GM12878 (cell line): ENCODE results near the gene SCTR. TPM values are rescaled to one million over a fixed set of nuclear protein-coding genes. Genes with fewer than 3 reads are reported as not detected.

Experiments used
- ATAC-seq: fragments of 200-7000 bp; cut with Tn5 transposase; 3 replicates; pipeline ENCODE4 v1.9.1; 2020; ENCODE audit warnings: mild to moderate bottlenecking, moderate library complexity
- BruUV-seq: library from RNA; stranded (reverse); fragments of 400-500 nt; replicated peaks from 2 replicates; lab custom pipeline; 2021; lab: Mats Ljungman, UMichigan
- CTCF ChIA-PET: fragments of 300-600 bp; sonication (Branson Sonifier 250); formaldehyde crosslinking; extraction: SDS; loops from one replicate; lab custom pipeline; 2021; ENCODE audit warnings: inconsistent platforms; lab: Yijun Ruan, JAX
- POLR2A ChIA-PET: fragments of 350-600 bp; formaldehyde crosslinking; extraction: SDS; loops from one replicate; lab custom pipeline; 2021; ENCODE audit warnings: inconsistent platforms; lab: Charles Lee
- RAD21 ChIA-PET: fragments of 300-600 bp; sonication (Branson Sonifier 250); formaldehyde crosslinking; loops from one replicate; lab custom pipeline; 2023; ENCODE audit warnings: antibody characterized with exemption; ENCODE audit not compliant: unreplicated experiment; lab: Charles Lee
- SMC1A ChIA-PET: fragments of 300-600 bp; sonication (Branson Sonifier 250); formaldehyde crosslinking; loops from one replicate; lab custom pipeline; 2023; ENCODE audit not compliant: unreplicated experiment, uncharacterized antibody; lab: Charles Lee
- DNase-seq: peaks from one replicate; pipeline ENCODE4 v3.0.0-alpha.2; 2011; ENCODE audit warnings: low read depth, low spot score
- FAIRE-seq: peaks from 3 replicates; lab custom pipeline; 2011; peaks lifted over from hg19 to GRCh38; lab: Jason Lieb, UNC
- H2AFZ ChIP-seq: 2 replicates; pipeline ENCODE4 v1.6.0; 2011; ENCODE audit warnings: low read depth, low read length, control low read depth; ENCODE audit not compliant: control insufficient read depth
- H3K27ac ChIP-seq: 2 replicates; pipeline ENCODE4 v1.5.1; 2011; ENCODE audit warnings: control low read depth; ENCODE audit not compliant: control insufficient read depth, insufficient read depth
- H3K27me3 ChIP-seq, 2 experiments: replicated peaks in 1 of 2; 2 replicates each; pipeline versions ENCODE4 v1.6.0 to v1.6.1; 2011; ENCODE audit warnings: low read length in 1 of 2; ENCODE audit not compliant: control insufficient read depth in 2 of 2, insufficient read depth in 2 of 2
- H3K36me3 ChIP-seq, 2 experiments: 2 replicates each; pipeline ENCODE4 v1.5.1; 2011; ENCODE audit warnings: low read length in 1 of 2; ENCODE audit not compliant: control insufficient read depth in 2 of 2, insufficient read depth in 2 of 2
- H3K4me1 ChIP-seq: 2 replicates; pipeline ENCODE4 v1.6.1; 2011; ENCODE audit warnings: mild to moderate bottlenecking, low read length, moderate library complexity, mixed read lengths; ENCODE audit not compliant: control insufficient read depth, insufficient read depth
- H3K4me2 ChIP-seq: 2 replicates; pipeline ENCODE4 v1.6.0; 2011; ENCODE audit warnings: control low read depth; ENCODE audit not compliant: control insufficient read depth, insufficient read depth
- H3K4me3 ChIP-seq: fragments of 200-600 bp; sonication (generic); 2 replicates; pipeline ENCODE4 v1.5.1; 2016
- H3K79me2 ChIP-seq: 2 replicates; pipeline ENCODE4 v1.6.0; 2011; ENCODE audit warnings: low read length; ENCODE audit not compliant: control insufficient read depth, insufficient read depth
- H3K9ac ChIP-seq: 2 replicates; pipeline ENCODE4 v1.8.0; 2011; ENCODE audit warnings: low read length, control low read depth, mixed read lengths; ENCODE audit not compliant: control insufficient read depth, insufficient read depth
- H3K9me3 ChIP-seq: replicated peaks from 3 replicates; pipeline ENCODE4 v1.5.1; 2011; ENCODE audit warnings: mild to moderate bottlenecking, low read length; ENCODE audit not compliant: control insufficient read depth, insufficient read depth
- H4K20me1 ChIP-seq: 2 replicates; pipeline ENCODE4 v1.6.0; 2011; ENCODE audit not compliant: control insufficient read depth, insufficient read depth
- BACH1 ChIP-seq: fragments of 450-650 bp; IDR thresholded peaks from 2 replicates; pipeline ENCODE4 v1.6.1; 2017; ENCODE audit warnings: mild to moderate bottlenecking, borderline replicate concordance
- CBFB ChIP-seq: IDR thresholded peaks from 2 replicates; pipeline ENCODE4 v1.6.1; 2016; ENCODE audit warnings: antibody characterized with exemption, low read depth
- EZH2 ChIP-seq: IDR thresholded peaks from 2 replicates; pipeline ENCODE4 v1.6.1; 2012; ENCODE audit warnings: low read depth, mild to moderate bottlenecking, control low read depth, inconsistent platforms, low read length, borderline replicate concordance; ENCODE audit not compliant: control insufficient read depth
- HDAC2 ChIP-seq: fragments of 200-600 bp; sonication (generic); IDR thresholded peaks from 2 replicates; pipeline ENCODE4 v1.6.1; 2017
- JUND ChIP-seq: IDR thresholded peaks from 2 replicates; pipeline ENCODE4 v1.6.1; 2012; ENCODE audit warnings: low read depth, mild to moderate bottlenecking, low read length, improper control_type of control experiment, moderate library complexity
- KDM1A ChIP-seq: fragments of 200-600 bp; sonication (generic); IDR thresholded peaks from 2 replicates; pipeline ENCODE4 v1.6.1; 2016; ENCODE audit warnings: borderline replicate concordance
- NFXL1 ChIP-seq: fragments of 450-650 bp; IDR thresholded peaks from 2 replicates; pipeline ENCODE4 v1.6.1; 2017; ENCODE audit warnings: antibody characterized with exemption, mild to moderate bottlenecking, borderline replicate concordance
- RBBP5 ChIP-seq: fragments of 200-600 bp; sonication (generic); conservative IDR thresholded peaks from 2 replicates; pipeline ENCODE4 v1.6.1; 2016
- TCF12 ChIP-seq: IDR thresholded peaks from 2 replicates; pipeline ENCODE4 v1.6.1; 2011; ENCODE audit warnings: low read depth, mild to moderate bottlenecking, low read length
- WRNIP1 ChIP-seq: IDR thresholded peaks from 2 replicates; pipeline ENCODE4 v1.6.1; 2011; ENCODE audit warnings: low read depth, low read length, improper control_type of control experiment, borderline replicate concordance
- WGBS: methylation state at CpG from one replicate; pipeline ENCODE4 v1.1.6; 2016; ENCODE audit warnings: low lambda C conversion rate; ENCODE audit not compliant: insufficient replicate concordance, insufficient coverage; ENCODE audit errors: missing lambda C conversion rate; 5-methylcytosine and 5-hydroxymethylcytosine counted together
- in situ Hi-C: fragments of 300-500 bp; cut with MboI; formaldehyde crosslinking; loops from 9 replicates; pipeline ENCODE4 v1.14.3; 2018; ENCODE audit warnings: mixed read lengths
- intact Hi-C: fragments of 100-400 bp; cut with micrococcal nuclease; formaldehyde crosslinking; loops from one replicate; pipeline ENCODE4 v1.14.2; 2022; ENCODE audit not compliant: unreplicated experiment
- polyA plus RNA-seq, 11 experiments: library from polyadenylated mRNA; depleted of rRNA in 4 of 11; unstranded in 6 of 11; stranded (reverse) in 5 of 11; fragments of >200 nt; fragmentation: Nextera tagmentation in 4 of 11; fragmentation: Illumina TruSeq in 1 of 11; extraction: Ambion mirVana in 4 of 11; extraction: Trizol in 1 of 11; gene quantifications; 1 replicate in 1 of 11; 2 replicates in 10 of 11; pipeline versions ENCODE4 v1.2.1 to v1.2.3, GENCODE V29; 2011 to 2016; ENCODE audit warnings: inconsistent platforms in 2 of 11, missing spikeins in 2 of 11, low read depth in 1 of 11
- total RNA-seq, 4 experiments: library from RNA; depleted of rRNA in 3 of 4; stranded (reverse); fragments of >200 nt in 3 of 4; fragmentation: Illumina TruSeq in 1 of 4; extraction: Trizol in 1 of 4; gene quantifications; 2 replicates each; pipeline versions ENCODE4 v1.2.1 to v1.2.3, GENCODE V29; 2013 to 2021

SCTR gene
- total and polyA plus RNA-seq, 10 of the 15 experiments (the other 5 are each of a cell fraction or from before 2014, with no cell fraction given), result 0.26 TPM; not detected in 9

DNA sequence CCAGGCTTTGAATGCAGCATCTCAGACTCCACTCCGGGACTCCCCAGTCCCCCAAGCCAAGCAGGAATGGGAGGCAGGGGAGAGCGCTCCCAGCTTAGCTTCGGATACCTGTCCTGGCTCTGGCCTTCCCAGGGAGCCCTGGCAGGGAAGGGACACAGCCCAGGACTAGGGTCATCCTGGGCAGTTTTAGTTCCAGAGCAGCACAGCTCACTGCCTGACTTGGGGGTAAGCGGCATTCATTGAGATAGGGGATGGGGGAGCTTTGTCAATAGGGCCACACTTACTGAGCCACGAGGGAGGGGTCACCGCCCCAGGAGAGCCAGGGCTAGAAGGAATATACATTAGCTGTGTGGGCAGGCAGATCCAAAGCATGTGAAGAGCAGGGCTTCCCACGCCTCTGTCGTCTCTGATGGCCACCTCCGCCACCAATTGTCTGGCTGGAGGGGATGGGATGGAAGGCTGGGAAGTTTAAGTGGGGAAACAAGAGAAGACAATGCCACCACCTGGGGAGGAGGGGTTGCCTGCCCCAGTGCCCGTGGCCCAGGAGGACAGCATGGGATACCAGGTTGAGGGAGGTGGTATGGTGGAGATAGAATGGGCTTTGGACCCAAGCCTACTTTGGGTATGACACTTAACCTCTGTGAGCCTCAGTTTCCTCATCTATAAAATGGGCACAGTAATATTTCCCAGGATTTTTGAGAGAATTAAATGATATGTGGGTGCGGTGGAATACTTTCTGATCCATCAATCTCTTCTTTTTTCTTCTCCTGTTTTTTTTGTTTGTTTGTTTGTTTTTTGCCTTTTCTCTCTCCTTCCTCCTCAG, 40.2 kb downstream of the SCTR start:
- H3K27me3 ChIP-seq, result no peaks in the 10 kb centered on the region; a peak in 1 of 4 replicates
- H3K27ac ChIP-seq, result no peak overlapping the region
- ChIA-PET CTCF (interaction anchor here (0.7 to 1.8 kb wide), 4 partner anchors 12 to 1790 kb away, joined by 3 to 4 read pairs (median 4); no protein-coding TSS in a partner anchor), POLR2A (no interaction called here), SMC1A (no interaction called here), RAD21 (no interaction called here)
- H3K36me3 ChIP-seq, result no peaks in the 10 kb centered on the region
- no peaks in the 10 kb centered on the region for H3K4me1 ChIP-seq
- in situ Hi-C loops, result loop anchor here (10.0 kb wide), 1 partner anchor 599 kb away; no protein-coding TSS in a partner anchor
- 28% methylated on average over 11 of the region's 11 CpGs for WGBS
- H3K9ac ChIP-seq, result no peak overlapping the region
- intact Hi-C loops, result no loop called here
- H3K4me2 ChIP-seq, result no peak overlapping the region
- no peaks in the 10 kb centered on the region for H3K9me3 ChIP-seq
- no peaks in the 10 kb centered on the region for H3K79me2 ChIP-seq
- no peak for TF ChIP-seq HDAC2
- no peak for TF ChIP-seq RBBP5
- no peak for TF ChIP-seq NFXL1
- no peak for TF ChIP-seq CBFB
- TF ChIP-seq WRNIP1, result no peak
- no peak for TF ChIP-seq TCF12
- TF ChIP-seq KDM1A, result no peak
- no peak for TF ChIP-seq JUND
- TF ChIP-seq BACH1, result no peak
- TF ChIP-seq EZH2, result no peak
- H3K4me3 ChIP-seq, result no peak overlapping the region
- H2AFZ ChIP-seq, result no peak overlapping the region
- ATAC-seq, result no peak
- no peak for DNase-seq
- FAIRE-seq, result no peak
- peaks cover 2% of the 10 kb centered on the region; the same call in 1 of the 2 replicates for H4K20me1 ChIP-seq
- no TSS peak for BruUV-seq
